GM21723 (cell line): ENCODE measurements around the gene UBIAD1.

Experiments
- ATAC-seq: cut with Tn5 transposase; IDR thresholded peaks from one replicate; pipeline ENCODE4 v1.9.1; 2021; ENCODE audit warnings: mild to moderate bottlenecking, moderate library complexity; ENCODE audit not compliant: unreplicated experiment

UBIAD1 gene

DNA sequence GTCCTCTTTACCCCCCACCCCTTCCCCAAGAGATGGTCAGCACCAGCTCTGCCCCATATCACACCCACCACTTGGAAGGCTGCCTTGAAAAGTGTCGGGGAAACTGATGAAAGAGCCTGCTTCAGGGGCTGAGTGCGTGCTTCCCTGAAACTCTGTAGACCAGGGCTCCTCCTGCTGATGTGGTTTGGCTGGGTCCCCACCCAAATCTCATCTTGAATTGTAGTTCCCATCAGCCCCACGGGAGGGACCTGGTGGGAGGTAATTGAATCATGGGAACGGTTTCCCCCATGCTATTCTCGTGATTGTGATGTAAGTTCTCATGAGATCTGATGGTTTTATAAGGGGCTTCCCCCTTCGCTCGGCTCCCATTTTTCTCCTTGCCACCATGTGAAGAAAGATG lies 36.4 kb downstream of the UBIAD1 start:
- ATAC-seq: no peak

- ATAC-seq: no peak
Measured at GRCh38 chr1:11311816-11312755, 39.1 kb downstream of the UBIAD1 start.

- ATAC-seq: no peak
Measured at GRCh38 chr1:11314959-11315358, 42.0 kb downstream of the UBIAD1 start.

DNA sequence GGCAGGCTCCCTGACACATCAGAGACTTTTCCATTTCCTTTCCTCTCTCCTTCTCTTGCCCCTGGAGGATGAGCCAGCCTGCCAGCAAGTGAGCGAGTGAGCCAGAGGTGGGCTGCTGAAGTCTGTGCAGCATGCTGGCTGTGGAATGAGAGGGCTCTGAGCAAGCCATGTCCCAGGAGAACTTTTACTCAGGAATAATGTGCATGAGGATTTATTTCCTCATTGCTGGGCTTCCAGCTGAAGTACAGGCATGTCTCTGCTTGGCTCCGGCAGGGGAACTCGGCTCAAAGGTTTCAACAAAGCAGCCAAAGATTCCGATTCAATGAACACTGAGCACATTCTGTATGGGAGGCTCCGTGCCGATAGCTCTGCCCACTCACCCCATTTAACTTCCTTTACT lies 43.7 kb downstream of the UBIAD1 start:
- ATAC-seq: no peak

GRCh38 chr1:11318982-11319381 lies 46.0 kb downstream of the UBIAD1 start:
- no peak for ATAC-seq

DNA sequence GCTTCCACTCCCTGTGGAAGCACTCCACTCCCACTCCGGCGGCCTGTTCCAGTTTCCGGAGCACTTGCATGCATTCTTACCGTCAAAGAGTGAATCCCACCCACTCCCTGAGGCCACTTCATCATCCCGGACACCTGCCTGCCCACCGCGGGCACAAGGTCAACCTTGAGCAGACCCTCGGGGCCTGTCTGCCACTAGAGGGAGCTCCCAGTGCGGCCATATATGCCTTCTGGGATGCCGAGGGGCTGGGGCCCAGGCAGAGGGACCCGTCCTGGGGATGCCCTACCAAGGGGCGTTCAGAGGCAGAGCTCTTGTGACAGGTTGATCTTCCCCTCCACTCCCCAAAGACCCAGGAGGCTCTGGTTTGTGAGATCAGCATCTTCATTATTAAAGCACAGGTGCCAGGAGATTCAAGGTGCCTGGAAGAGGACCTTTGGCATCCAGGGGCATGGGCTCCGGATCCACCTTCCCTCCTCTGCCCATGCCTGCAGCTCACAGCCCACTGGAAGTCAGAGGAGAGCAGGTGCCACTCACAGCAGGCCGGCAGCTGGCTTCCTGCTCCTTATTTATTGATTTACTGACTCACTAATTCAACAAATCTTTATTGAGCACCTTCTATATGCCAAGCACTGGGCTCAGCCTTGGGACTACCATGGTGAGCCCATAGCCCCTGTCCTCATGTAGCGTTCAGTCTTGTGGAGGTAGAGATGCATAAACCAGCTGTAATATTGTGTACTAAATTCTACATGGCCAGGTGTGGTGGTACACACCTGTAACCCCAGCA lies 47.3 kb downstream of the UBIAD1 start:
- no peak for ATAC-seq

- ATAC-seq: no peak
Measured at GRCh38 chr1:11321656-11322491, 48.9 kb downstream of the UBIAD1 start.

- ATAC-seq: no peak
Measured at GRCh38 chr1:11324567-11325165, 51.7 kb downstream of the UBIAD1 start.

- ATAC-seq: no peak
Measured at GRCh38 chr1:11326070-11326469, 53.1 kb downstream of the UBIAD1 start.

DNA sequence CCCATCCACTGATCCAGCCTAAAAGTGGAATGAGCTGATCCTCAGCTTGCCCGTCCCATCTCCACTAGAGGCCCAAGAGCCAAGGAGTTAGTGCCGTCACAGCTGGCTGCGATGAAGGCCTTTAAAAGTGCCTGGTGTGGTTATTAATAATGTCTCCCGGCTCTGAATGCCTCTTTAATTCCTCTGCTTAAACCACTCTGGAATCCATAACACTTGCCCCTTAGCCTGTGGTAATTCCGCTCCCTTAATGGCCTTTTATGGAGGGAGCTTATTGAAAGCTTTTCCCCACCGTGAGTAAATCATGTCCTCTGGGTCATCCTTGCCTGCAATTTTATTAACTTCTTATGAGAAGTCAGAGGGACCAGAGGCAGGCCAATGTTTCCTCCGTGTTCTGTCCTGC lies 55.4 kb downstream of the UBIAD1 start:
- no peak for ATAC-seq

GRCh38 chr1:11330411-11330810 lies 57.4 kb downstream of the UBIAD1 start:
- no peak for ATAC-seq

GRCh38 chr1:11331036-11331944 lies 58.3 kb downstream of the UBIAD1 start:
- no peak for ATAC-seq

DNA sequence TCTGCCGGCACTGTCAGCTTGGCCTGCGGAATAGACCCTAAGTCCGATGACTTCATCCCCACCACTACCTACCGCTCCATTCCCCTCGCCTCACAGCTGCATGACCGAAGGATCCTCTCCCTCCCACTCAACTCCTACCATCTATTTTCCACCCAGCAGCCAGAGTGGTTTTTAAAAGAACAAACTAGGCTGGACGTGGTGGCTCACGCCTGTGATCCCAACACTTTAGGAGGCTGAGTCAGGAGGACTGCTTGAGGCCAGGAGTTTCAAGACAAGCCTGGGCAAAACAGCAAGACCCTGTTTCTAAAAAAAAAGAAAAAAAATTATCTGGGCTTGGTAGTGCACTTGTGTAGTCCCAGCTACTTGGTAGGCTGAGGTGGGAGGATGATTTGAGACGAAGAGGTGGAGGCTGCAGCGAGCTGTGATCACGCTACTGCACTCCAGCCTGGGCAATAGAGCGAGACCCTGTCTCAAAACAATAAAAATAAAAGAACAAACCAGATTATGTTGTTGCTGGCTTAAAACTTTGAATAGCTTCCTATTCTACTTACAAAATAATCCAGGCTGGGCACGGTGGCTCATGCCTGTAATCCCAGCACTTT lies 59.0 kb downstream of the UBIAD1 start:
- ATAC-seq: no peak

DNA sequence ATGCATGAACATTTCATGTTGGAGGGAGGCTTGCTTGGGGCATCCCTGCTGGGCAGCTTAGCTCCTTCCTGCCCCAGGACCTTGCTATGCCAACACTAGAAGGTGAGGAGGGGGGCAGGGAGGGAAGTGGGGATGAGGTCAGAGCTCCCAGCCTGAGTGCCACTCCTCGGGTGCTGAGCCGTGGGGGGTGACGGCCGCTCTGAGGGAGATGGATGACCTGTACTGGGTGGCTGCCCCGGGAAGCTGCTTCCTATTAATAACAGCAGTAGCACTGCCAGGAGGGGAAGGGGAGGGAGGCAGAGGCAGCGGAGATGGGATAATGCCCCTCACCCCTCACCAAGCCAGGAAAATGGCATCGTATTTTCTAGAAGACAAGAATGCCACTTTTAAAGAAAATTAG lies 60.6 kb downstream of the UBIAD1 start:
- no peak for ATAC-seq

DNA sequence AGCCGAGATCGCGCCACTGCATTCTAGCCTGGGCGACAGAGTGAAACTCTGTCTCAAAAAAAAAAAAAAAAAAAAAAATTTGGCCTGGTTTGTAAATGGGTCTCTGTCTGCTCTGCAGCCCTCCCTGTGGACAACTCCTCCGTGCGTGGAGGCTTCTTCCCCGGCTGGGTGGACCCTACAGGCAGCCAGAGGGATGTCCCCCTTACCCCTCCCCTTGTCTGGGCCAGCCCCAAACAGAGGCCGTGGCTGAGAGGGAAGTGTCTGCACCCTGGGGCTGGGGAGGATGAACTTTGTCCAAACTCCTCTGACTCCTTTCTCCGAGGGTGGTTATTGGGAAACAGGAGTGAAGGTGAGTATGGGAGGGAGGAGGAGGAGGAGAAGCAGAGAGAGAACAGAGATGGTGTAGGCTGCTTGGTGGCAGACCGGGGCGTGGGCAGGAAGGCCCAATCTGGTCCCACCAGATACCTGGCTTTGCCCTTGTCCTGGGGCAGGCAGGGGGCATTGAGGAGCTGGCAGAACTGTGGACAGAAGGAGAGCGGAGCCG lies 61.3 kb downstream of the UBIAD1 start:
- no peak for ATAC-seq

DNA sequence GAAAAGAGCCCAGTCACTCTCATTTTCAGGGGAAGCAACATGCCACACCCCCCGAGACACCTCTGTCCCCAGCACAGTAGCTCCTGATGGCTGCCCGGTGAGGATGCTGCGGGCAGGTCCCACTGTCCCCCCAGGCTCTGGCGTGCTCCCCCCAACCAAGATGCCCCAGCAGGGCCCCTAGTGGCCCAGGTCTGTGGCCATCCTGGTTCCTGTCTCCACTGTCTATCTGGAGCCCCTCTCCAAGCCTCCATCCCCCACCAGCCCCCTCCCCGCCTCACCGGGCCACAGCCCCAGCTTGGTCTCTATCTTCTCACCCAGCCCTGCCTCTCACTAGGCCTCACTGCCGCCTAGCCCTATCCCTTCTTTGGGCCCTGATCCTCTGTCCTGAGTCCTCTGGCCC lies 61.8 kb downstream of the UBIAD1 start:
- no peak for ATAC-seq

- peak; percentile 92 for ATAC-seq
Measured at GRCh38 chr1:11335417-11336056, 62.5 kb downstream of the UBIAD1 start.

- ATAC-seq: no peak
Measured at GRCh38 chr1:11337580-11338073, 64.6 kb downstream of the UBIAD1 start.
